Activated naive CD4-positive, alpha-beta T cell treated with anti-CD3 and anti-CD28 coated beads, Interleukin-2, amount 50 U/mL, for 16 hours (primary cell): ENCODE data around the gene DUSP16.

Experiments used
- DNase-seq: peaks from one replicate; pipeline ENCODE4 v3.0.0-alpha.2; 2020

Gene DUSP16

DNA sequence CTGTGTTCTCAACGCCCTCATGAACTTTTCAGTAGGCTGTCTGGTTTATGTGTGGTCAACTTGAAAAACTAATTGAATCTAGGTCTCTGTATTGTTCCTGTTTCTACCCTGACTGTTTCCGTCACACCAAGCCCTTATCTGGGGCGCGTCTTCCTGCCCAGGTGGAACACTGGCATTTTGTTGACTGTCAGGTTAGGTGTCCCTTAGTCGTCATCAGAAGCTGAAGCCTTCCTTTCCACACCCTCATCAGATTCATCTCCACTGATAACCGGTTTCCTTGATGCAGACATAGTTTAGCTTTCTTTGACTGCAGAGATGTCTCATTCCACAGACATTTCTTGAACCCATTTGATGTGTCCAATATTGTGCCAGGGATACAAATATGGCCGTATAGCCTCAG is 96.5 kb downstream of the DUSP16 start:
- DNase-seq, result no peak

DNA sequence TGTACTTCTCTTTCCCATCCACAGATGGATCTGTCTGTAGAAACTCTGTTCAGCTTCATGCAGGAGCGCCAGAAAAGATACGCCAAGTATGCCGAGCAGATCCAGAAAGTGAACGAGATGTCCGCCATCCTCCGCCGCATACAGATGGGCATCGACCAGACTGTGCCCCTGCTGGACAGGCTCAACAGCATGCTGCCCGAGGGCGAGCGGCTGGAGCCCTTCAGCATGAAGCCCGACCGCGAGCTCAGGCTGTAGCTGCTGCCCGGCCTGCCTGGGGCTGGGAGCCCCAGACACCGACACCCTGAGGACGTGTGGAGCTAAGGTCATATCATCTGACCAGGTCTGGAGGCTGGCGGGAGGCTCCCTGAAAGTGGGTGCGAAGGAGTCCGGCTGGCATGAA is 97.1 kb downstream of the DUSP16 start:
- no peak for DNase-seq

DNA sequence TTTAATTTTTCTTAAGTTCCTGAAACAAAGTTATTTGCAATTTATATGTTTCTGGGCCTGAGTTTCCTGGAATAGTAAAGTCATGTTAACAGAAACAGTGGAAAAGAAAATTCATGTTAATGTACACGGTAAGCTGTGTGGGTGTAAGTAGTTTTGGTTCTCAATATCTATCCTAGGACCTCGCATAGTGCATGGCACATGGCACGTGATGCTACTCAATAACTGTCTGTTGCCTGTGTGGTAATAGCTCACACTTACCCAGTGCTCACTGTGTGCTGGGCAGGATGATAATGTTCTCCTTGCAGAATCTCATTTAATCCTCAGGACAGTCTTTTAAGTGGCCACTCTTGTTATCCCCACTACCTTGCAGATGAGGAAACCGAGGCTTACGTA is 100.7 kb downstream of the DUSP16 start:
- peak; percentile 31 for DNase-seq

DNA sequence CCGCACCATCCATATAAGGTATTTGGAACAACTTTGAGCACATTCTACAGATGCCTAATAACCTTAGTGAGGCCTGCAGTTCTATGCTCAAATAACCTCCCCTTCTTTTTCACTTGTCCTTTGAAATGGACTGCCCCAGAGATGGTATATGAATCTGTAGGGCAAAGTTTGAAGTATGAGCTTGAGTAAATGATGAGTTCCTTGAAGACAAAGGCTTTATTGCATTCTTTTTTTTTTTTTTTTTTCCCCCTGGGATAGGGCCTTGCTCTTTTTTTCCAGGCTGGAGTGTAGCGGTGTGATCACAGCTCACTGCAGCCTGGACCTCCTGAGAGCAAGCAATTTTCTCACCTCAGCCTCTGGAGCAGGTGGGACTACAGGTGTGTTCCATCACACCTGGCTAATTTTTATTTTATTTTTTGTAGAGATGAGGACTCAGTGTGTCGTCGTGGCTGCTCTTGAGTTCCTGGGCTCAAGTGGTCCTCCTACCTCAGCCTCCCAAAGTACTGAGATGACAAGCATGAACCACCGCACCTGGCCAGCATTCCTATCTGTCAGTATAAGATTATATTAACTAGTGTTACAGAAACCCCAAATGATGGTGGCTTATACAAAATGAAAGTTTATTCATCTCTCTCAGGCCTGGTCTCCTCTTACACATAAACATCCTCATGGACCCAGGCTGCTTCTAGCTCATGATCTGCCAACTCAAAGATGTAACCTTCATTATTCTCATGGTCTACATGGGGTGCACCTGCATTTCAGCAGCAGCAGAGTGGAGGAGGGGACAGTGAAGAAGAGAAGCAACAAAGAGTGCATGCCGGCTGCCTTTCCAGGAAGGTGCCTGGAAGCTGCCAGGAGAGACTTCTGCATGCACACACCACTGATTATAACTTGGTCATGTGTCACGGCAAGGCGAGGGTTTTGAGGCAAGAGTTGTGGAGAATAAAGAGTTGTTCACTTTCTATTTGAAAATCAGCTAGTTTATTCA is 101.4 kb downstream of the DUSP16 start:
- DNase-seq, result peak; percentile 32

DNA sequence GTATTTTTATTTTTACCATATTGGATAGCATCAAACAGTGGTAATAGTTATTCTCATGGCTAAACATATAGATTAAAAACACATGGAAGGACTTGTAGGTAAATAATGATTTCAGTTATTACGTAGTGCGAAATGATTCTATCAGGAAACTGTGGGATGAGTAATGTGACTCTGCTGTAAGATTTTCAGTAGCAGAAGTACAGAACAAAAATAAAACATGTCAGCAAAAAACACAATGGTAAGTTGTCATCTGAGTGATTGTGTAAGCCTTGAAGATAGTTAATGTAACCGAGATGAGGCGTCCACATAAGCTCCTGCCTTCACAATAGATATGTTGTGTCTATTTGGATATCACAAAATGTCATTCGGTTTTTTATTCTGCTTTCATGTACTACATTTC is 106.0 kb downstream of the DUSP16 start:
- no peak for DNase-seq

DNA sequence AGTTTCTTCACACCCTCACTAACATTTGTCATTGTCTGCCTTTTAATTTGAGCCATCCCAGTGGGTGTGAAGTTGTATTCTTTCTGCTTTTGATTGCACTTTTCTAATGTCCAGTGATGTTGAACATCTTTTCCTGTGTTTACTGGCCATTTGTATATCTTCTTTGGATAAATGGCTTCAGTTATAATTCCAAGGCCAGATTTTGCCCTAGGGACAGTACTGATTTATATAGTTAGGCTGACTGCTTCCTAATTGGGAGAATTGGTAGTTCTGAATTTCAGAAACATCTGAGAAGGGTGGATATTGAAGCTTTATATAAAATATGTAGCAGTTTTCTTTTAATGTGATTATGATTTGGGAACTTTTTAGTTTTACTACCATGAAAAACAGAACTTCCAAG is 108.3 kb downstream of the DUSP16 start:
- DNase-seq, result no peak

DNA sequence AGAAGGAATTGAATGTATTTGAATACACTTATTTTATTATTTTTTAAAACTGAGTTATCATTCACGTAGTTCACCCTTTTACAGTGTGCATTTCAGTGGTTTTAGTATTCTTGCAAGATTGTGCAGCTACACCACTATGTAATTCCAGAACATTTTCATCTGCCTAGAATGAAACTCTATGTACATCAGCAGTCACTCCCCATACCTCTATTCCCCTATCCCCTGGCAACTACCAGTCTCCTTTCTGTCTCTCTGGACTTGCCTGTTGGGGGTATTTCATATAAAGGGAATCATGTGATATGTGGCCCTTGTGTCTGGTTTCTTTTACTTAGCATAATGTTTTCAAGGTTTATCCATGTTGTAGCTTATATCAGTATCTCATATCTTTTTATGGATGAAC is 109.0 kb downstream of the DUSP16 start:
- no peak for DNase-seq

DNA sequence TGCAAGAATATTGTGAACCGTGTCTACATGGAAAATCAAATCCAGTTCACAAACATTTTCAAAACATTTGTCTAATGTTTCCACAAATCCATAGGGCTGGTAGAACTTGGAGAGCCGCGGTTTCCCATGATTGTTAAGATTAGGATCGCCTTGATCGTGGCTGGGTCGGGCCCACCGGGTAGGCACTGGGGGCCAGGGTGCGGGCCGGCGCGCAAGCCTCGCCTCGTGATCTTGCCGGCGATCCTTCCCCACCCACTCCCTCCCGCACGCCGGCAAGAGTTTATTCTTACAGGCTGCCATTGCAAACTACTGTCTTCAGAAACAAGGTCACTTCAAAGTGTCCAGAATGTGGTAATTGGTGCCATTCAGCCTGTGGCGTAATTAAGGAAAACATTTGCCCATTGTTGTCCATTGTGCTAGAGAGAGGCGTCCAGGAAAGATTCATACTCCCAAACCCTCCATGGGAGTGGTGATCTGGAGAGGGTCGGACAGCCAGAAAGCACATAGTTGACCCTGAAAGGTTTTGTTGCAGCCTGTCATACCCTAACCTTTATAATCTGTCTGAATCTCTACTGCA is 110.2 kb downstream of the DUSP16 start:
- no peak for DNase-seq

DNA sequence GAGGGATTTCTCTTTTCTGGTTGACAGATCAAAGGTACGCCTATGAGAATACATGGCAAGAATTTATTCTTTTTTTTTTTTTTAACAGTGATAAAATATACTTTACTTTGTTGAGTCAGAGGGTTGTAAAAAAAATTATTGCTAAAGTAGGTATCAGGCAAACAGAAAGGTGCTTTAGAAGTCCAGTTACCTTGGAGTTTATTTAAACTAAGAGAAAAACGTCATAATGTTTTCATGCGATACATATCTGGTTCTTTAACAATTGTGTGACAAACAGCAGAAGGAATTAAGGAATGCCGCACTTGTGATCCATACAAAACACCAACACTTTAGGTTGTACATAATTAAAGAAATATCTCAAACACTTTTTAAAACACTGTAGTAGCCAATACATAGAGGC is 111.6 kb downstream of the DUSP16 start:
- DNase-seq, result no peak

DNA sequence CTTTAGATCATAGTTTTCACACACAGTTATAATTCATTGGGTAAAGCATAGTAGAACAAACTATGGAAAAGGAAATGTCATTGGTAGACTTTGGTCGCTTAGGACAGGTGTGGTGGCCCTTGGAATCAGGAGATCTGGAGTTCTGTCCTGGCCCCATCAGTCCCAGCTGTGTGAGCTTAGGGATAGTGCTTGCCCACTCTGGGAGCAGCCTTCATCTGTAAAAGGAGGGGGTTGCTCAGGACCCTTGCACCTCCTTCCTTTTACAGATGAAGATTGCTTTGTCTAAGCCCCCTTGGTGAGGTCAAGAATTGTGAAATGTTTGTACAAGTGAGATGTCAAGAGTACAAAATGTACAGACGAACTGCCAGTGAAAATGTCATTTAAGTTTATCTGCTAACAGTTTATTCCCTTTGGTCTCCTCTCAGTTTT is 112.6 kb downstream of the DUSP16 start:
- DNase-seq, result no peak

DNA sequence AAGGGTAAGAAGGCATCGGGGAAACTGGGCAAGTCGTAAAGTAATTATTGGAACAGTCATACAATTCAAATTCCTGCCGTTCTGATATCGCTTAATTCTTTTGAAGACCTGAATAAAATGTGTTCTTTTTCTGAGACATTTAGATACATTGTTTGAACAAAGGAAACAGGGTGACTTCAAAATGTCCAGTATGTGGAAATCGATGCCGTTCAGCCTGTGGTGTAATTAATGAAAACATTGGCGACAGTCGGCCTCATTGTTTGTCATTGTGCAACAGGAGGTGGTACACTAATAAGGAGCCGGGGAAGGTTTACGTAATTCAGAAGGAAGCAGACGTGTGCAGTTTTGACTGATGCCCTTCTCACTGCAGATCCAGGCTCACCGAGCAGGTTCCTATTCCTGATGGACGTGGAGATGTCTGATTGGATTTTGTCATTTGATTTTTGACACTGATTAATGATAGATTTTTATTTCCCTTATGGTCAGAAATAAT is 113.1 kb downstream of the DUSP16 start:
- DNase-seq, result no peak

DNA sequence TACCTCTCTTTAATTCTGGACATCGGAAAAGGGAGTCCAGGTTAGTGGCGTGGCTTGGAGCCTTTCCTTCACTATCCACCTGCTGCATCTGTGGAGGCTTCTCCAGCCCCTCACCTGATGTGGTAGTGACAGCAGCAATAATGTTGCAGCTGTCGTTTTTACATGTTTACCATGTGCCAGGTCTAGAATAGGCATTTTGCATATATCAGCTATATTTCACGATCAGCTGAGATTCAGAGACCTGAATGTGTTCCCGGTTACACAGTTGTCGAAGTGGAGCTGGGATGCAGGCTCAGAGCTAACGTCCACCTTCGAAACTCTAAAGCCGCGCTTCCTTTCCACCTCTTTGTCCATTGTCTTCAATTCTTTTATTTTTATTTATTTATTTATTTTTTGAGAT is 114.8 kb downstream of the DUSP16 start:
- DNase-seq, result no peak

DNA sequence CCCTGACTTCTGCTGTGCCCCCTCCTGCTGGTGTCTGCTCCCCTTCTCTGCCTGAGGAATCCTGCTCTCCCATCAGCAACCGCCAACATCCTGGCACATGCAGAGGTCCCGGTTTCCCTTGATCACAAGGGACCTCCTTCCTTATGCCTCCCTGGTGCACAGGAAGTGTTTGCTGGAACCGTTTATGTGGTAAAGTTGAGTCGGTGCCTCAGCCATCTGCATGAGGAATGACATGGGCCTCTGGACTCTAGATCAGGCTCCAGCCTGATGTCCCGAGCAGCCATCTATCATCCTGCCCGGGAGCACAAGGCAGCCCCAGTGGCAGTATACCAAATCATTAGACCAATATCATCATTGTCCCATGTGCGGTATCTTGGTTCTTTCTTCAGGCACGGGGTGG is 115.4 kb downstream of the DUSP16 start:
- DNase-seq, result no peak

DNA sequence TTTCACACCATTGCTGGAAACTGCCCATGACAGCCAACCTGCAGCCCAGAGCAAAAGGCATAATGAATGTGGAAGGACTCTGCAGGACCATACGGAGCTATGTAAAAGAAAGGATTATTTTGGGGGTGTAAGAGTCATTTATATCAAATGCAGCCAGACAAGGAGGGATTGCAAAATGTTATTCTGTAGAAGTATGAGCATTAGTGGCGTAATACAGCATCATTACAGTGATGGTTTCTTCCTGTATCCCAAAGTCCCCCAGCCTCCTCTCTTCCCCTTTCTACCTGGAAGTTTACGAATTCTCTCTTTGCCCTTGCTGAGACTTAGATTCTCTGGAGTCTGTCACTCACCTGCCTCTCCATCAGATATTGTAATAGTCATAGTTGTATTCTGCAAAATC is 115.9 kb downstream of the DUSP16 start:
- DNase-seq, result no peak

DNA sequence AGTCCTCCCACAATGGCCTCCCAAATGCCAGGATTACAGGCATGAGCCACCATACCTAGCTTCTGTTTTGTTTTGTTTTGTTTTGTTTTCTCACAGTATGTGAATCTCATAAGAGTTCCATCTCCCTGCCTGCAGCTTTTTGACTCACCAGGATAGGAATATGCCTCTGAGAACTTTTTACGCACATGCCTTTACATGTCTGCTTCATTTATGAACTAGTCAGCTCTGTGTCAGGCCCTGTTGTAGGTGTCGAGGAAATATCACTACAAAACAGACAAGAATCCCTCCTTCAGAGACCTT is 116.8 kb downstream of the DUSP16 start:
- no peak for DNase-seq

DNA sequence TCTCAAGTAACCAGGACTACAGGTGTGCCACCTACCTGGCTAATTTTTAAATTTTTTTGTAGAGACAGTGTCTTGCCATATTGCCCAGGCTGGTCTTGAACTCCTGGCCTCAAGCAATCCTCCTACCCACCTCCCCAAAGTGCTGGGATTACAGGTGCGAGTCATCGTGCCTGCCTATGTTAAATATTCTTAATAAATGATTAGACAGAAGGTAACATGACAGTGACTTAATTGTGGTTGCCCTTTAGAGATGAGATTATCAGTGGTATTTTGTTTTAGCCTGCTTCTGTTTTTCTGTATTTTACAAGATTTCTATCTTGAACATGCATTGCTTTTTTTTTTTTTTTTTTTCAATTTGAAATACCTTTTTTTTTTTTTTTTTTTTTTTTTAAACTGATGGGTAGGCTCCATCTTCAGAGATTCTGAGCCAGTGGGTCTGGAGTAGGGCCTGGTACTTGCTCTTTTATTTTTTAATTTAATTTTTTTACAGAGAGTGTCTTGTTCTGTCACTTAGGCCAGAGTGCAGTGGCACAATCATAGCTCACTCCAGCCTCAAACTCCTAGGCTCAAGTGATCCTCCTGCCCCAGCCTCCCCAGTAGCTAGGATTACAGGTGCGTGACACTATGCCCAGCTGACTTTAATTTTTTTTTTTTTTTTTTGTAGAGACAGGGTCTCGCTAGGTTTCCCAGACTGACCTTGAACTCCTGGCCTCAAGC is 117.3 kb downstream of the DUSP16 start:
- DNase-seq, result no peak

DNA sequence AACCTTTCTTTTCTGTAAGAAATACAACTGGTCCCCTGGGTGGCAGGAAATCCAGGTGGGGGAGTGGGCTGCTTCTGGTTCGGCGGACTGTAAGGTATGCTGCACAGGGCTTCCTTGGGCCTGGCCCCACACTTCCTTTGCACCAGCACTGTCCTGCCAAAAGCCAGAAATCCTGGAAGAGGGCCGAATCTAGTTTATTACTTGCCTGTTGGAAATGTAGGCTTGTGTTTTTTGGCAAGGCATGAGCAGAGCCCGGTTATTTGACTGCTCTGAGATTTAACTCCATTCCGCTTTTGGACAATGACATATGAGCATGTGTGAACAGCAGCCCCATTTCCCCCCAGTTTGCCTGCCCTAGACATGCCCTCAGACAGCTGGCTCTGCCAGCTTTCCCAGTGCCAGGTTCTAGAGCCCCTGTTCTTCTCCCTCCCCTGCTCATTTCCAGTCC is 119.2 kb downstream of the DUSP16 start:
- no peak for DNase-seq

DNA sequence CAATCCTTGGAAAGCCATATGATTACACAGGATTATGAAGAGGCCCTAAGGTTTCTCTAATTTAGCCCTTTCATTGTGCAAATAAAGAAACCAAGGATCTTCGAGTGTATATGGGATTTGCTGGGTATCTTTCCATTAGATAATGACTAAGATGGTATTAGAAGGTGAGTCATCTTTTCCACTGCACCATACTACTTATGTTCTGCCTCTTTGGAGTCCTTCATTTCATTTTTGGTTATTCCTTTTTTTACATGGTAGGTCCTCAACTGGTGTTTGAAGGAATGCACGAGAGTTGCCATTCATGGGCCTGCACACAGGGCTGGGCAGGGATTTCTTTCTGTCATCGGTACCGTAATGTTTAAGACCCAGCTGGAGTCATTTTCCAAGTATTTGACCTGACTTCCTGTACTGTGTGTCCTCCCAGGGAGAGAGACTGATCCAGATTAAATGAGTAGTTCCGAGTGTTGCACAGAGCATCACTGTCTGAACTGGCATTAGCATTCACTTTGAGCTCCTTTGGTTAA is 120.1 kb downstream of the DUSP16 start:
- DNase-seq, result no peak

DNA sequence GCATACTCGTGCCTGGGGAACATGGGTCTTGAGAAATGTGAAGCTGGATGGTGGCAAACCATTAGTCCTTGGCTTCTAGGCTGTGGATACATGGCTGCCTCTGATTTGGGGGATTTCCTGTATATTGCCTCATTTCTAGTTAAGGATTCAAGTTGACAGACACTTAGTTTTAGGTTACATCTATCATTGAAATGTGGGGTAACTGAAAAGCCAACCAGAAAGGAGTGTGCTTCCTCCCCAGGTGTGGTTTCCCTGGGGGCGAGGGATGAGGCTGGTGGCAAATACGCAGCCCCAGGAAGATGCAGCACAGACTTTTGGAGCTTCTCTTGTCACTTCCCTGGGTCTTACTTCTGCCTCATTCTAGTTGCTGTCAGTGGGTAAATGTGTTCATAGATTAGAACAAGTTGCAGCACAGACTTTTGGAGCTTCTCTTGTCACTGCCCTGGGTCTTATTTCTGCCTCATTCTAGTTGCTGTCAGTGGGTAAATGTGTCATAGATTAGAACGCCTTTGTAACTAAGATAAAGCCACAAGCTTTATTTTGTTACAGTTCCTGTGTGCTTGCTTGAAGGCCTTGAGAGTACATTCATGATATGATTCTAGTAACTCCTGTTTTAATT is 120.7 kb downstream of the DUSP16 start:
- no peak for DNase-seq

DNA sequence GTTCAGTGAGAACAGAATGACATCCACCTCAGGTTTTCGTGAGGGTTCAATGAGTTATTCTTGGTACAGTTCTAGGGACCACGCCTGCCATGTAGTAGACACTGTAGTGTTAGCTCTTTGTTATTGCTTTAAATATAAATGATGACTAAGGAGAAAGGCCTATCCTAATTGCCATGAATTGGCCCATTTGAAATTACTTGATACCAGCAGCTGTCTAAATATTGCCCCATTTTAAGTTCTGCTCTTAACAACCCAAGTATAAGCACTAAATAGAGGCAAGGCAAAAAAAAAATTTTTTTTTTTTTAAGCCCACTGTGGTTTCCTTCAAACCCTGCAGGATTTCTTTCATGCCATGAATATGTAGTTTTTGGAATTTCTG is 121.2 kb downstream of the DUSP16 start:
- no peak for DNase-seq

DNA sequence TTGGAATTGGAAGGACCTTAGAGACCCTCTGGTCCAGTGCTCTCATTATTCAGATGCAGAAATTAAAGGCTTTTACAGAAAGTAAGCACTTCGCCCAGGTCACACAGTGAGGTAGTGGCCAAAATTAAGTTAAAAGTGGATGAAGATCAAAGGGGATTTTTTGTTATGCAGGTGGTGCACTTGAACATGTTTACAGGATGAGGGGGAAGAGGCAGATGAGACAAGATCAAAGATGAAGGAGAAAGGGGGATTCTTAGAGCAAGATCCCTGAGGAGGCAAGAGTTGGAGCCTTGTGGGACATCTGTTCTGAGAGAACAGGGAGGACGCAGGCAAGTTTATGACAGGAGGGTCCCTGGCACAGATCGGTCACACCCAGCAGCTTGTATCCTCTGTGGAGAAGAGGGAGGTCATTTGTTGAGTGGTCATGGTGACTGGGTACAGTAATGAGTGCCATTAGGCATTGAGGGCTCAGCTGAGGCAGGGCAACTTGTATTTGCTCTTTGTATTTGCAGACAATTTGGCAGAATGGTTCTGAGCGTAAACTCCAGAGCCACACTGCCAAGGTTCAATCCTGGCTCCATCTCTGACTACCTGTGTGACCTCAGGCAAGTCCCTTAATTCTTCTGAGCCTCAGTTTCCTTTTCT is 121.8 kb downstream of the DUSP16 start:
- DNase-seq, result no peak

DNA sequence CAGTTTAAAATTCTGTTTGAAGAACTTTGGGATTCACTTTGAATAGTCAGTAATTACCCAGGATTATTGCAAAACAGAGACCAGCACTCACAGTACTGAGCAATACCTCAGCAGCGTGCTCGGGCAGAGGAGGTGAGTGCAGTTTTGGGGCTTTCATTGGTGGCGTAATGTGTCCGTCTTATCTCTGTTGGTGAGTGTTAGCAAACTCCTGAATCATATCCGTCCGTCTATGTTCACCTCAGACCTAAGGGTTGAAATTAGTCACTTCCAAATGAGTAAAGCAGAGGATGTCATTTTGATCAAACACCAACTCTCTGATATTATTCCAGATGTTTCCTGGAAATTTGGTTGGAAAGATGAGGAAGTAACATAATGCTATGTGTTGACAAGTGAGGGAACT is 123.0 kb downstream of the DUSP16 start:
- DNase-seq, result peak; percentile 26
